Tibial nerve (tissue), 4 donors: ENCODE data around the gene ELOVL7.

ENCODE experiments used
- CTCF ChIP-seq, 5 experiments: fragments of 200-600 bp in 3 of 5; fragments of 450-650 bp in 2 of 5; sonication (generic) in 3 of 5; IDR thresholded peaks; one replicate each; pipeline ENCODE4 v1.5.1; 2016 to 2019; ENCODE audit warnings: antibody characterized with exemption in 5 of 5, mild to moderate bottlenecking in 3 of 5, moderate library complexity in 2 of 5
- EP300 ChIP-seq, 2 donors: sonication (generic); formaldehyde crosslinking; IDR thresholded peaks; one replicate each; pipeline ENCODE4 v1.6.1; 2017; ENCODE audit warnings: antibody characterized with exemption in 2 of 2, mild to moderate bottlenecking in 1 of 2
- POLR2A ChIP-seq, 2 donors: fragments of 450-650 bp; IDR thresholded peaks; one replicate each; pipeline ENCODE4 v1.6.1; 2017; ENCODE audit warnings: antibody characterized with exemption in 2 of 2, mild to moderate bottlenecking in 2 of 2, moderate library complexity in 2 of 2

- TF ChIP-seq CTCF (IDR thresholded peaks at IDR 0.05) (no peak), POLR2A (IDR thresholded peaks at IDR 0.05) (no peak), EP300 (IDR thresholded peaks at IDR 0.05) (no peak)
Observed at GRCh38 chr5:60833520-60833919, 10.5 kb downstream of the ELOVL7 start.
